Measurements from ENCODE around the gene WDR93.

Gene WDR93

DNA sequence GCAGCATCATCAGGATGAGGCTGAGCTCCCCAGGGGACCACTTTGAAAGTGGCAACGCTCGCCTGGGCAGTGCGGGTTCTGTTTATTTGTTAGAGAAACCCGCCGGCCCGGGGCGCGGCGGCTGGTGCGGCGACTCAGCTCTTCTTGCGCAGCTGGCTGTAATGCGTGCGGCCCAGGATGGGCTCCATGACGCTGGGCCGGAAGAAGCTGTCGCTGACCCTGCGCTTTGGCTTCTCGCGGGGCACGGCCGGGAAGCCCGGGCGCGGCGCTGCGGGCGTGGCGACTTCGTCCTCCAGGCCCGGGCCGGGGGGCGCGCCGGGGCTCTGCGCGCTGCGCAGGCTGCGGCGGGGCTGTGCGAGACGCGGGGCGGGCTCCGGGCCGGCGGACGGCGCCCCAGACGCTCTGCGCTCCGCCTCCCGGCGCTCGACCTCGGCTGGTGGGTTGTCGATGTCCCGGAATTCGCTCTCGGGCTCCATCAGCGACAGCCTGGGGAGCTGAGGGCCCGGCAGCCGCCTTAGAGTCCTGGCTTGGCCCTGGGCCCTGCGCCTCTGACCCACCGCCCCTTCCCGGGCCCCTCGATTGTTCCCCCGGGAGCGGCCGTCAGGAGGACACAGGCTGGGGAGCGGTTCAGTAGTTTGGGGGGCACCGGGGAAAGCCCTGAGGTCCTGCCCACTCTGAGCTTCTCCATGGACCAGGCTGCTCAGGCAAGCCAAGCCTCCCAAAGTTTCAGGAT, 25.0 kb upstream of the WDR93 start:
- TF ChIP-seq TAF1 (IDR thresholded peaks at IDR 0.05; ENCODE audit: low read depth) (no peak), RAD21 (IDR thresholded peaks at IDR 0.05; ENCODE audit: low read depth) (no peak), EP300 (IDR thresholded peaks at IDR 0.05; ENCODE audit: borderline replicate concordance) (no peak), CEBPB (IDR thresholded peaks at IDR 0.05) (no peak), ZBTB7A (IDR thresholded peaks at IDR 0.05; ENCODE audit: low read depth) (no peak), FOXM1 (IDR thresholded peaks at IDR 0.05; ENCODE audit: borderline replicate concordance, low read depth) (no peak), YY1 (IDR thresholded peaks at IDR 0.05; ENCODE audit: low read depth) (no peak), TCF12 (IDR thresholded peaks at IDR 0.05; ENCODE audit: low read depth) (no peak), NFIC (IDR thresholded peaks at IDR 0.05) (no peak), CREB1 (IDR thresholded peaks at IDR 0.05; ENCODE audit: low read depth) (no peak), TEAD4 (IDR thresholded peaks at IDR 0.05) (no peak), EGR1 (IDR thresholded peaks at IDR 0.05) (no peak)
- TF ChIP-seq, protein P1, sequence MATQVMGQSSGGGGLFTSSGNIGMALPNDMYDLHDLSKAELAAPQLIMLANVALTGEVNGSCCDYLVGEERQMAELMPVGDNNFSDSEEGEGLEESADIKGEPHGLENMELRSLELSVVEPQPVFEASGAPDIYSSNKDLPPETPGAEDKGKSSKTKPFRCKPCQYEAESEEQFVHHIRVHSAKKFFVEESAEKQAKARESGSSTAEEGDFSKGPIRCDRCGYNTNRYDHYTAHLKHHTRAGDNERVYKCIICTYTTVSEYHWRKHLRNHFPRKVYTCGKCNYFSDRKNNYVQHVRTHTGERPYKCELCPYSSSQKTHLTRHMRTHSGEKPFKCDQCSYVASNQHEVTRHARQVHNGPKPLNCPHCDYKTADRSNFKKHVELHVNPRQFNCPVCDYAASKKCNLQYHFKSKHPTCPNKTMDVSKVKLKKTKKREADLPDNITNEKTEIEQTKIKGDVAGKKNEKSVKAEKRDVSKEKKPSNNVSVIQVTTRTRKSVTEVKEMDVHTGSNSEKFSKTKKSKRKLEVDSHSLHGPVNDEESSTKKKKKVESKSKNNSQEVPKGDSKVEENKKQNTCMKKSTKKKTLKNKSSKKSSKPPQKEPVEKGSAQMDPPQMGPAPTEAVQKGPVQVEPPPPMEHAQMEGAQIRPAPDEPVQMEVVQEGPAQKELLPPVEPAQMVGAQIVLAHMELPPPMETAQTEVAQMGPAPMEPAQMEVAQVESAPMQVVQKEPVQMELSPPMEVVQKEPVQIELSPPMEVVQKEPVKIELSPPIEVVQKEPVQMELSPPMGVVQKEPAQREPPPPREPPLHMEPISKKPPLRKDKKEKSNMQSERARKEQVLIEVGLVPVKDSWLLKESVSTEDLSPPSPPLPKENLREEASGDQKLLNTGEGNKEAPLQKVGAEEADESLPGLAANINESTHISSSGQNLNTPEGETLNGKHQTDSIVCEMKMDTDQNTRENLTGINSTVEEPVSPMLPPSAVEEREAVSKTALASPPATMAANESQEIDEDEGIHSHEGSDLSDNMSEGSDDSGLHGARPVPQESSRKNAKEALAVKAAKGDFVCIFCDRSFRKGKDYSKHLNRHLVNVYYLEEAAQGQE (IDR thresholded peaks at IDR 0.05; ENCODE audit: low read depth), result no peak
- TF ChIP-seq, protein P2, sequence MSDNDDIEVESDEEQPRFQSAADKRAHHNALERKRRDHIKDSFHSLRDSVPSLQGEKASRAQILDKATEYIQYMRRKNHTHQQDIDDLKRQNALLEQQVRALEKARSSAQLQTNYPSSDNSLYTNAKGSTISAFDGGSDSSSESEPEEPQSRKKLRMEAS (IDR thresholded peaks at IDR 0.05), result no peak
- TF ChIP-seq, protein P3, sequence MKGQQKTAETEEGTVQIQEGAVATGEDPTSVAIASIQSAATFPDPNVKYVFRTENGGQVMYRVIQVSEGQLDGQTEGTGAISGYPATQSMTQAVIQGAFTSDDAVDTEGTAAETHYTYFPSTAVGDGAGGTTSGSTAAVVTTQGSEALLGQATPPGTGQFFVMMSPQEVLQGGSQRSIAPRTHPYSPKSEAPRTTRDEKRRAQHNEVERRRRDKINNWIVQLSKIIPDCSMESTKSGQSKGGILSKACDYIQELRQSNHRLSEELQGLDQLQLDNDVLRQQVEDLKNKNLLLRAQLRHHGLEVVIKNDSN (IDR thresholded peaks at IDR 0.05), result no peak

DNA sequence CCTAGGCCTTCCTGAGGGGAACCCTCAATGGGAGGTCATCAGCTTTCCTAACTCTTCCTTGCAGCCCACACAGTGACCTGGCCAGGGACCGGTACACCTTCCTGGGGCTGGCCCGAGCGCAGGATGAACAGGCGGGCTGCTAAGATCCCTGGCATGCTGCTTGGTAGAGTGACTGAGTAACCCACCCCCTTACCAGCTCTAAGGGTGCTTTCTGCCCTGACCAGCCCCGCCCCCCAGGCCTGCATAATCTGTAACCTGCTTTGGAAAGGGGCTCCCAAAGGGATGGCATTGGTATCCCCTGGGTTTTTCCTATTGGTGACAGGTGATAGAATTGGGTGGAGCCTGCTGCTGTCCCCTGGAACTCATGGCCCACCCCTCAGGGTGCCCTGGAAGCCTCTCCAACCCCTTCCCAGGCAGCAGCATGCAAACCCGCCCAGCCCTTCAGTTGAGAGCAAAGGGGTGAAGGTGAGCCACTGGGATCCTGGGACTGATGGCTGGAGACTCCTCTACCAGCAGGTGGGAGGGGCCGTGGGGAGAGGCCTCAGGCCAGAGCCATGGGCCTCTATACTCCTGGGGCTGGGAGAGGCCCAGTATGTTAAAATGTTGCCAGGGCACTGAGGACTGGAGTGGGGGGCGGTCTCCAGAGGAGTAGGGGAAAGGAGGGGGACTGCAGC, 24.3 kb upstream of the WDR93 start:
- TF ChIP-seq CEBPB (IDR thresholded peaks at IDR 0.05) (no peak), NFIC (IDR thresholded peaks at IDR 0.05) (no peak), EGR1 (IDR thresholded peaks at IDR 0.05) (no peak), CREB1 (IDR thresholded peaks at IDR 0.05; ENCODE audit: low read depth) (no peak), ZBTB7A (IDR thresholded peaks at IDR 0.05; ENCODE audit: low read depth) (no peak), TAF1 (IDR thresholded peaks at IDR 0.05; ENCODE audit: low read depth) (no peak)
- TF ChIP-seq, protein P1 (IDR thresholded peaks at IDR 0.05; ENCODE audit: low read depth), result no peak
- TF ChIP-seq, protein P2 (IDR thresholded peaks at IDR 0.05), result no peak
- TF ChIP-seq, protein P3 (IDR thresholded peaks at IDR 0.05), result no peak

DNA sequence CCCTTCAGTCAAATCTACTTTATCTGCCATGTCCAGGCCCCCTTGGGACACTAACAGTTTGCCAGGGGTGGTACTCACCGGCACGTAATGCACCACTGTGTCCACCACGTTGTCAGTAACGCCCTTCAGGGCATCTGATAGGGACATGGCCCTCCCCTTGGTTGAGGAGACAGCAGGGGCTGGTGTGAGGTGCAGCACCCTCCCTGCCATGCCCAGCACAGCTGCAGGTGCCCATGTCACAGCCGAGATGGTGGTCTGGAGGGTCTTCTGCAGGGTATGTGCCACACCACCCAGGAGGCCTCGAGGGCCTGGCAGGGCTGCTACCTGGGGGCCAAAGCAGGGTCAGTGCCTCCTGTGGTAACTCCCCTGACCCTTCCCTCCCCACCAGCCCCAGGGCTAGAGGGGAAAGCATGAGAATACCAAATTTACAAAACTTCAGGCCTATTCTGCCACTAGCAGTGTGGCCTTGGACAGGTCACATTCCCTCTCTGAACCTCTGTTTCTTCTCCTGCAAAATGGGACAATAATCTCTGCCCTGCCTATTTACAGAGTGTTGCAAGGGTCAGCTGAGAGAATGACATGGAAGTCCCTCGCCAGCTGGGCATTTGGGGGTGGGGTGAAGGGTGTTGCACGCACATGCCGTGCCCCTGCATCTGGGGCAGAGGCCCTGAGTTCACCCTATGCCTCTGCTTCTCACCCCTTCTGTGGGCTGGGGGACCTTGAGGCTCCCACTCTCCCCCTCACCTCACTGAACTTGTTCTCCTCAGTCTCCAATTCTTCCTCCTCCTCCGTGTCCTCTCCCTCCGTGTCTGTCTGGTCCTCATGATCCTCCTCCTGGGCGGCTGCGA, 23.5 kb upstream of the WDR93 start:
- TF ChIP-seq TEAD4 (IDR thresholded peaks at IDR 0.05) (no peak), RAD21 (IDR thresholded peaks at IDR 0.05; ENCODE audit: low read depth) (no peak), EP300 (IDR thresholded peaks at IDR 0.05; ENCODE audit: borderline replicate concordance) (no peak), TCF12 (IDR thresholded peaks at IDR 0.05; ENCODE audit: low read depth) (no peak), TAF1 (IDR thresholded peaks at IDR 0.05; ENCODE audit: low read depth) (no peak), EGR1 (IDR thresholded peaks at IDR 0.05) (no peak), ZBTB7A (IDR thresholded peaks at IDR 0.05; ENCODE audit: low read depth) (no peak)
- TF ChIP-seq, protein P1 (IDR thresholded peaks at IDR 0.05; ENCODE audit: low read depth), result no peak

DNA sequence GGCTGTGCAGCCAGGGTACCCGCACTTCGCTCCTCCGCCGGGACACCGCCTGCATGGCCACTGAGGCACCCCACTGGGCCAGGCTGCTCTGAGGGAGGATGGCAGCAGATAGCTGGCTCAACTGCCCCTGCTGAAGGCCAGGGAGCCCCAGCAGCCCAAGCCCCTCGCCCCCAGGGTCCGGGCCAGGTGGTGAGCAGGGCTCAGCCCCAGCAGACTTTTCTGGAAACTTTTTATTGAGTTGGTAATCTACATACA, 23.0 kb upstream of the WDR93 start:
- TF ChIP-seq ZBTB7A (IDR thresholded peaks at IDR 0.05; ENCODE audit: low read depth), result no peak
- TF ChIP-seq NFIC (IDR thresholded peaks at IDR 0.05), result no peak
